GM12891 (cell line): ENCODE data around the gene MPZ.
A peak's percentile ranks its signal among the peaks of the same experiment; 100 is the strongest.

Experiments used
- PAX5 ChIP-seq: IDR thresholded peaks from 2 replicates; pipeline ENCODE4 v1.6.1; 2011; ENCODE audit warnings: low read length, moderate library complexity, mild to moderate bottlenecking; ENCODE audit not compliant: insufficient read depth, severe bottlenecking
- POLR2A ChIP-seq: IDR thresholded peaks from 2 replicates; pipeline ENCODE4 v1.6.1; 2011; ENCODE audit warnings: low read depth, low read length, control low read depth
- POLR2AphosphoS5 ChIP-seq: IDR thresholded peaks from 2 replicates; pipeline ENCODE4 v1.6.1; 2011; ENCODE audit warnings: low read depth, low read length, control low read depth
- SPI1 ChIP-seq: IDR thresholded peaks from 2 replicates; pipeline ENCODE4 v1.6.1; 2011; ENCODE audit warnings: low read depth, low read length, control low read depth
- TAF1 ChIP-seq: IDR thresholded peaks from 2 replicates; pipeline ENCODE4 v1.6.1; 2011; ENCODE audit warnings: low read depth, low read length, control low read depth

DNA sequence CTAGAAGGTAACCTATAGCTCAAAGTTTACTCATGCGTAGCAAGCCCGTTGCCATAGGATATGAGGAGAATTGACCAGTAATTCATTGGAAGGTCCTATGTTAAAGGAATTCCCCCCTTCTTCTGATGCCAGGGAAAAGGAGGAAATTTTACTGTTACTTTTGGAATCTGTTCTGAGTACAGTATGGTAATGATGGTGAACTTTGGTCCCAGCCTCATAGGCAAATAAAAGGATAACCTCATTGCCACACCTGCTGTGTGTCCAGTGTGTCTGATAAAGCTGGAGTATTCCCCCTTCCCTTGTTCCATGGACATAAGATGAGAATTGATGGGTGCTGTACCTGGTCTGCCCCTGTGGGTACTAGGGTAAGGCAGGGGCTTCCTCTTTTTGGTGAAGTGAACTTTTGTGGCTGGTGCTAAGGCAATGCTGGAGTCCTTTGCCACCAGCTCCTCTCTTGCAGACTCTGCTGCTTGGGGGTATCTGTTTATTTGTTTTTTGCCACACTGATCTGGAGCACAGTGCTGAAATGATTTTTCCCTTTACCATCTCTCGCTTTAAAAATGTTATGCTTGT lies 22.2 kb downstream of the MPZ start:
- TF ChIP-seq TAF1 (no peak), POLR2AphosphoS5 (no peak), SPI1 (peak; percentile 33; the same call in 1 of the 2 replicates), POLR2A (no peak), PAX5 (no peak)
